B cell (primary cell): ENCODE results near the gene FMN1. TPM values are rescaled to one million over a fixed set of nuclear protein-coding genes. Genes with fewer than 3 reads are reported as not detected.

Experiments
- ATAC-seq: fragments of 200-7000 bp; cut with Tn5 transposase; one replicate; pipeline ENCODE4 v1.10.0; 2021; ENCODE audit warnings: low read depth, mild to moderate bottlenecking, moderate number of reproducible peaks, moderate library complexity
- CTCF ChIA-PET: fragments of 350-600 bp; sonication (Branson Sonifier 250); formaldehyde crosslinking; loops from one replicate; lab custom pipeline; 2021; ENCODE audit warnings: antibody characterized with exemption, inconsistent platforms; lab: Charles Lee
- POLR2A ChIA-PET: fragments of 350-600 bp; sonication (Branson Sonifier 250); formaldehyde crosslinking; loops from one replicate; lab custom pipeline; 2021; ENCODE audit warnings: antibody characterized with exemption; lab: Charles Lee
- DNase-seq: peaks from one replicate; pipeline ENCODE4 v3.0.0; 2013
- H2AFZ ChIP-seq: 2 replicates; pipeline ENCODE4 v1.6.1; 2012; ENCODE audit warnings: mild to moderate bottlenecking, low read depth, low read length; ENCODE audit not compliant: insufficient read depth, poor library complexity, severe bottlenecking
- H3K27ac ChIP-seq, 2 donors: 1 replicate in 1 of 2; 2 replicates in 1 of 2; pipeline ENCODE4 v1.5.1; 2012 to 2013; ENCODE audit warnings: low read length in 2 of 2, mild to moderate bottlenecking in 2 of 2, moderate library complexity in 1 of 2
- H3K27me3 ChIP-seq, 4 experiments: fragments of 200-600 bp in 1 of 4; sonication (generic) in 1 of 4; replicated peaks in 1 of 4; 1 replicate in 2 of 4; 2 replicates in 2 of 4; pipeline versions ENCODE4 v1.6.1 to v1.7.0; 2013 to 2016; ENCODE audit warnings: low read length in 3 of 4, mild to moderate bottlenecking in 2 of 4, mixed read lengths in 1 of 4, moderate library complexity in 1 of 4; ENCODE audit not compliant: insufficient read depth in 4 of 4, control insufficient read depth in 3 of 4; ENCODE audit errors: control extremely low read depth in 1 of 4
- H3K36me3 ChIP-seq, 2 experiments: replicated peaks in 1 of 2; 1 replicate in 1 of 2; 2 replicates in 1 of 2; pipeline versions ENCODE4 v1.6.1 to v1.7.1; 2013; ENCODE audit warnings: low read length in 1 of 2; ENCODE audit not compliant: insufficient read depth in 2 of 2, control insufficient read depth in 1 of 2; ENCODE audit errors: control extremely low read depth in 1 of 2, extremely low read depth in 1 of 2
- H3K4me1 ChIP-seq, 2 donors: fragments of 200-600 bp in 1 of 2; sonication (generic) in 1 of 2; 1 replicate in 1 of 2; 2 replicates in 1 of 2; pipeline versions ENCODE4 v1.5.1 to v1.6.1; 2013 to 2017; ENCODE audit warnings: low read length in 2 of 2; ENCODE audit not compliant: control insufficient read depth in 2 of 2, insufficient read depth in 2 of 2
- H3K4me2 ChIP-seq: replicated peaks from 2 replicates; pipeline ENCODE3; 2012; ENCODE audit warnings: mild to moderate bottlenecking, low read depth, low read length; ENCODE audit not compliant: poor library complexity, severe bottlenecking
- H3K4me3 ChIP-seq, 5 experiments: fragments of 200-600 bp in 1 of 5; sonication (generic) in 1 of 5; 1 replicate in 3 of 5; 2 replicates in 2 of 5; pipeline versions ENCODE4 v1.5.1 to v1.7.0; 2011 to 2016; ENCODE audit warnings: low read length in 4 of 5, mild to moderate bottlenecking in 4 of 5, low read depth in 2 of 5, control low read depth in 1 of 5, moderate library complexity in 1 of 5; ENCODE audit not compliant: insufficient read depth in 1 of 5; ENCODE audit errors: control extremely low read depth in 1 of 5, extremely low read depth in 1 of 5
- H3K79me2 ChIP-seq: fragments of 200-600 bp; sonication (generic); one replicate; pipeline ENCODE4 v1.6.0; 2016; ENCODE audit warnings: low read length; ENCODE audit not compliant: control insufficient read depth, insufficient read depth
- H3K9ac ChIP-seq: fragments of 200-600 bp; sonication (generic); 2 replicates; pipeline ENCODE4 v1.6.1; 2017; ENCODE audit warnings: mild to moderate bottlenecking, low read length, moderate library complexity
- H3K9me3 ChIP-seq, 3 donors: one replicate each; pipeline versions ENCODE4 v1.6.1 to v1.7.1; 2013; ENCODE audit warnings: low read length in 2 of 3; ENCODE audit not compliant: control insufficient read depth in 2 of 3, insufficient read depth in 1 of 3; ENCODE audit errors: control extremely low read depth in 1 of 3
- H4K20me1 ChIP-seq: 2 replicates; pipeline ENCODE4 v1.6.0; 2012; ENCODE audit warnings: mild to moderate bottlenecking, low read length; ENCODE audit not compliant: insufficient read depth, control insufficient read depth, poor library complexity, severe bottlenecking
- H3K27ac Mint-ChIP-seq: one replicate; pipeline ENCODE4 v1.8.0; 2021; ENCODE audit warnings: mixed read lengths
- H3K27me3 Mint-ChIP-seq: one replicate; pipeline ENCODE4 v1.8.0; 2021; ENCODE audit warnings: mixed read lengths
- H3K4me1 Mint-ChIP-seq: one replicate; pipeline ENCODE4 v1.8.0; 2021; ENCODE audit warnings: mixed read lengths
- H3K4me3 Mint-ChIP-seq: one replicate; pipeline ENCODE4 v1.8.0; 2021; ENCODE audit warnings: mixed read lengths
- H3K9me3 Mint-ChIP-seq: one replicate; pipeline ENCODE4 v1.8.0; 2022; ENCODE audit warnings: mixed read lengths; ENCODE audit not compliant: insufficient read depth
- CTCF ChIP-seq: fragments of 200-600 bp; IDR thresholded peaks from one replicate; pipeline ENCODE4 v1.8.0; 2022; ENCODE audit warnings: antibody characterized with exemption, mild to moderate bottlenecking
- EZH2 ChIP-seq: IDR thresholded peaks from 2 replicates; pipeline ENCODE4 v1.6.1; 2012; ENCODE audit warnings: borderline replicate concordance, low read depth, mild to moderate bottlenecking, moderate library complexity, low read length; ENCODE audit not compliant: insufficient read depth, poor library complexity, severe bottlenecking
- WGBS: methylation state at CpG from one replicate; pipeline ENCODE4 v1.1.5; 2013; ENCODE audit warnings: missing lambda C conversion rate; ENCODE audit not compliant: insufficient coverage; 5-methylcytosine and 5-hydroxymethylcytosine counted together
- intact Hi-C: fragments of 100-400 bp; cut with micrococcal nuclease; formaldehyde crosslinking; loops from one replicate; pipeline ENCODE4 v1.10.0; 2022
- polyA plus RNA-seq: library from polyadenylated mRNA; depleted of rRNA; stranded (reverse); fragments of >200 nt; gene quantifications from 2 replicates; pipeline ENCODE4 v1.2.3, GENCODE V29; 2012
- total RNA-seq, 2 donors: library from RNA; stranded (reverse); fragments of 120-200 nt in 1 of 2; gene quantifications; 1 replicate in 1 of 2; 2 replicates in 1 of 2; pipeline versions ENCODE4 v1.2.3 to v1.2.4, GENCODE V29; 2013 to 2022

FMN1 gene
- total and polyA plus RNA-seq, 2 donors (not counting 1 experiment from before 2014, with no cell fraction given): 0.21 to 0.96 TPM

- H3K4me1 ChIP-seq: peaks cover 0 to 5% of the 10 kb centered on the region in 2 donors
- no peak for TF ChIP-seq EZH2
- no peak for TF ChIP-seq CTCF
Observed at GRCh38 chr15:33158366-33158765, 36.1 kb downstream of the FMN1 start.

GRCh38 chr15:33157371-33158037 is 37.0 kb downstream of the FMN1 start:
- CTCF ChIA-PET: no interaction called here

More at GRCh38 chr15:33158366-33158765, 36.1 kb downstream of the FMN1 start:
- ATAC-seq (no peak), DNase-seq (no peak)
- ChIA-PET POLR2A (no interaction called here), CTCF (no interaction called here)
- Mint-ChIP-seq H3K4me3 (no peak overlapping the region), H3K9me3 (no peaks in the 10 kb centered on the region), H3K27ac (no peak overlapping the region), H3K27me3 (peaks cover 20% of the 10 kb centered on the region), H3K4me1 (peaks cover 12% of the 10 kb centered on the region)
- Histone ChIP-seq H3K9ac (no peak overlapping the region), H3K27me3 (no peaks in the 10 kb centered on the region), H3K4me2 (no peak overlapping the region), H3K9me3 (peaks cover 0 to 3% (median 0%) of the 10 kb centered on the region in 3 donors), H3K27ac (no peak overlapping the region), H3K36me3 (no peaks in the 10 kb centered on the region), H2AFZ (no peak overlapping the region), H3K4me3 (no peak overlapping the region), H3K79me2 (no peaks in the 10 kb centered on the region), H4K20me1 (no peaks in the 10 kb centered on the region)
- WGBS: no CpG with 5 or more reads among the region's 1 CpG
- intact Hi-C loops: no loop called here

More at GRCh38 chr15:33157371-33158037, 37.0 kb downstream of the FMN1 start:
- Histone ChIP-seq H3K4me3 (no peak overlapping the region), H4K20me1 (no peaks in the 10 kb centered on the region), H2AFZ (no peak overlapping the region), H3K27me3 (no peaks in the 10 kb centered on the region), H3K79me2 (no peaks in the 10 kb centered on the region), H3K27ac (no peak overlapping the region), H3K9ac (no peak overlapping the region), H3K4me2 (no peak overlapping the region), H3K9me3 (peaks cover 0 to 3% (median 0%) of the 10 kb centered on the region in 3 donors), H3K4me1 (peaks cover 0 to 5% of the 10 kb centered on the region in 2 donors), H3K36me3 (no peaks in the 10 kb centered on the region)
- Mint-ChIP-seq H3K9me3 (no peaks in the 10 kb centered on the region), H3K4me1 (peaks cover 12% of the 10 kb centered on the region), H3K4me3 (no peak overlapping the region), H3K27me3 (peaks cover 18% of the 10 kb centered on the region), H3K27ac (no peak overlapping the region)
- no peak for DNase-seq
- 82% methylated on average over 2 of the region's 6 CpGs for WGBS
- no peak for ATAC-seq
- TF ChIP-seq CTCF: no peak
- TF ChIP-seq EZH2: no peak
- intact Hi-C loops: no loop called here
- POLR2A ChIA-PET: no interaction called here
